Fibroblast of mammary gland (primary cell): ENCODE data around the gene KCNK4.

Source experiments
- DNase-seq: peaks from one replicate; pipeline ENCODE4 v3.0.0-alpha.2; 2010; ENCODE audit warnings: low read depth
- H3K4me3 ChIP-seq: 2 replicates; pipeline ENCODE4 v1.5.1; 2011; ENCODE audit warnings: low read depth, mild to moderate bottlenecking, low read length, moderate library complexity; ENCODE audit not compliant: control insufficient read depth
- TF ChIP-seq, protein P1 (sequence below): conservative IDR thresholded peaks from 2 replicates; pipeline ENCODE4 v1.5.1; 2011; ENCODE audit warnings: low read depth, low read length, inconsistent platforms; ENCODE audit not compliant: control insufficient read depth, insufficient read depth

KCNK4 gene

DNA sequence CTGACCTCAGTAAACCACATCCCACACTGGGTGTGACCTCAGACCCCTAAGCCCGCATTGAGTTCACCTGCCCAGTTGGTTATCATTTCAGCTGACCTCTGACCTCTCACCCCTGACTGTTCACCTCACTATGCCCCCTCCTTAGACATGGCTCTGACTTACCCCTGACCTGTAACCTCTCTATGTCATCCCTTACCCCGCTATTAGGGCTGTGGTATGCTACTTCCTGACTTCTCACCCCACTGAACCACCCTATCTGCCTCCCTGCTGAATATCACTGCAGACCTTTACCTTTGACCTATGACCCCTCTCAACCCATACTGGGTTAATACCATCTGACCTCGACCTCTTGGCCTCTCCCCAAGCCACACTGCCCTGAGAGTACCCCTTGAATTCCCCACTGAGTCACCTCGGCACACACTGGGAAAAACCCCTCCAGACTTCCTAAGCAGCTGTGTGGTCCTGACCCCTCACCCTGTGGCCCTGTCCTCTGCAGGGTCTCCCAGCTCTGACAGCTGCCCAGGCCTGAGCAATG, 31.5 kb upstream of the KCNK4 start:
- no peak for DNase-seq
- H3K4me3 ChIP-seq, result no peak overlapping the region
- TF ChIP-seq, protein P1, sequence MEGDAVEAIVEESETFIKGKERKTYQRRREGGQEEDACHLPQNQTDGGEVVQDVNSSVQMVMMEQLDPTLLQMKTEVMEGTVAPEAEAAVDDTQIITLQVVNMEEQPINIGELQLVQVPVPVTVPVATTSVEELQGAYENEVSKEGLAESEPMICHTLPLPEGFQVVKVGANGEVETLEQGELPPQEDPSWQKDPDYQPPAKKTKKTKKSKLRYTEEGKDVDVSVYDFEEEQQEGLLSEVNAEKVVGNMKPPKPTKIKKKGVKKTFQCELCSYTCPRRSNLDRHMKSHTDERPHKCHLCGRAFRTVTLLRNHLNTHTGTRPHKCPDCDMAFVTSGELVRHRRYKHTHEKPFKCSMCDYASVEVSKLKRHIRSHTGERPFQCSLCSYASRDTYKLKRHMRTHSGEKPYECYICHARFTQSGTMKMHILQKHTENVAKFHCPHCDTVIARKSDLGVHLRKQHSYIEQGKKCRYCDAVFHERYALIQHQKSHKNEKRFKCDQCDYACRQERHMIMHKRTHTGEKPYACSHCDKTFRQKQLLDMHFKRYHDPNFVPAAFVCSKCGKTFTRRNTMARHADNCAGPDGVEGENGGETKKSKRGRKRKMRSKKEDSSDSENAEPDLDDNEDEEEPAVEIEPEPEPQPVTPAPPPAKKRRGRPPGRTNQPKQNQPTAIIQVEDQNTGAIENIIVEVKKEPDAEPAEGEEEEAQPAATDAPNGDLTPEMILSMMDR, result no peak

DNA sequence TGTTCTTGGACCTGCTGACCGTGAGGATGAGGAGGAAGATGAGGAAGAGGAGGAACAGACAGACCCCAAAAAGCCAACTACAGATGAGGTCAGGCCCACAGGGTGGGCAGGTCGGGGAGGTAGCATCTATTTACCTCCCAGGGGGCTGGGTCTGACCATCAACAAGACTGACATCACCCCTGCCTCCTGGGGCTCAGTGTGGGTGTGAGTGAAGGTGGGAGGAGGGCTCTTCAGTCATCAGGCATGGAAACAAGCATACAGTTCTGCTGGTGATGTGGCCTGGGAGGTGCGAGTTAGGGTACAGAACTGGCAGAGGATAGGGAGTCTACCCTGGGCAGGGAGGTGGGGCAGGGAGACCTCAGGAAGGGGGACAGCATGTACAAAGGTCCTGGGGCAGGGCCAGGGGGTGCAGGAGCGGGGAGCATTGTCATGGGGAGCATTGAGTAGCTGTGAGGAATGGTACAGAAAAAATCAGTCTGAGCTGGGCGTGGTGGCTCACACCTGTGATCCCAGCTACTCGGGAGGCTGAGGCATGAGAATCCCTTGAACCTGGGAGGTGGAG, 30.9 kb upstream of the KCNK4 start:
- no peak for DNase-seq
- no peak overlapping the region for H3K4me3 ChIP-seq
- TF ChIP-seq, protein P1, result no peak

DNA sequence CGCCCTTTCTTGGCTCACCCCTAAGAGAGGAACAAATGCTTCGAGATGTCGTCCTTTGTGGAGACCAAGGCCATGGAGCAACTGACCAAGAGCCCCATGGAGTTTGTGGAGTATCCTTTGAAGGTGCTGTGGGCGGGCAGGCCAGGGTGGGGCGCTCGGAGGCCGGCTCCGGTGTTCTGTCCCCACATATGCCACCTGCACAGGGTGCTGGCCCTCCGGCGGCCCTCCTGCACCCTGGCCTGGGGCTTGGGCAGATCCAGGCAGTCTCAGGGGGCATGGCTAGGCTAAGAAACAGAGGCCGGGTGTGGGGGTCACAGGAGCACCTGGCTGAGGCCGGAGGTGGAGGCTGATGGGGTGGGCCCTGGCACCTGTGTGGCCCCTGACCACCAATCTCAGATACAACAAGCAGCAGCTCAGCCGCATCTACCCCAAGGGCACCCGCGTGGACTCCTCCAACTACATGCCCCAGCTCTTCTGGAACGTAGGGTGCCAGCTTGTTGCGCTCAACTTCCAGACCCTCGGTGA, 29.5 kb upstream of the KCNK4 start:
- DNase-seq, result no peak
- TF ChIP-seq, protein P1, result no peak
- H3K4me3 ChIP-seq, result no peak overlapping the region

DNA sequence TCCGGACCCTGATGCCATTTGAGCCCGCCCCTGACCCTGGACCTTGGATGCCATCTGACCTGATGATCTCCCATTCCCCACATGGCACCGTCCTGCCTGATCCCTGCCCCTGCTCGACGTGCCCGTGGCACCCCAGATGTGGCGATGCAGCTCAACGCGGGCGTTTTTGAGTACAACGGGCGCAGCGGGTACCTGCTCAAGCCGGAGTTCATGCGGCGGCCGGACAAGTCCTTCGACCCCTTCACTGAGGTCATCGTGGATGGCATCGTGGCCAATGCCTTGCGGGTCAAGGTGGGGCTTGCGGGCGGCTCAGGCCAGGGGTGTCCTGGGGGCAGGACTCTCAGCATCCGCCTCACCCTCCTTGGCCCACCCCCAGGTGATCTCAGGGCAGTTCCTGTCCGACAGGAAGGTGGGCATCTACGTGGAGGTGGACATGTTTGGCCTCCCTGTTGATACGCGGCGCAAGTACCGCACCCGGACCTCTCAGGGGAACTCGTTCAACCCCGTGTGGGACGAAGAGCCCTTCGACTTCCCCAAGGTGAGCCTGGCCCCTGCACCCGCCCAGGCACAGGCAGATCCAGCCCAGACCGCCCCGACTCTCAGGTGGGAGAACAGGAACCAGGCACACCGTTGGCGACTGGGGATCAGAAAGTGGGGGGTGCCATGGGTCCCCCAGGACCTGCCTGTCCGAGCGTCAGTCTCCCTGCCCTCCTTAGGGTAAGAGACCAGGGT, 28.7 kb upstream of the KCNK4 start:
- TF ChIP-seq, protein P1, result no peak
- DNase-seq, result no peak
- no peak overlapping the region for H3K4me3 ChIP-seq

DNA sequence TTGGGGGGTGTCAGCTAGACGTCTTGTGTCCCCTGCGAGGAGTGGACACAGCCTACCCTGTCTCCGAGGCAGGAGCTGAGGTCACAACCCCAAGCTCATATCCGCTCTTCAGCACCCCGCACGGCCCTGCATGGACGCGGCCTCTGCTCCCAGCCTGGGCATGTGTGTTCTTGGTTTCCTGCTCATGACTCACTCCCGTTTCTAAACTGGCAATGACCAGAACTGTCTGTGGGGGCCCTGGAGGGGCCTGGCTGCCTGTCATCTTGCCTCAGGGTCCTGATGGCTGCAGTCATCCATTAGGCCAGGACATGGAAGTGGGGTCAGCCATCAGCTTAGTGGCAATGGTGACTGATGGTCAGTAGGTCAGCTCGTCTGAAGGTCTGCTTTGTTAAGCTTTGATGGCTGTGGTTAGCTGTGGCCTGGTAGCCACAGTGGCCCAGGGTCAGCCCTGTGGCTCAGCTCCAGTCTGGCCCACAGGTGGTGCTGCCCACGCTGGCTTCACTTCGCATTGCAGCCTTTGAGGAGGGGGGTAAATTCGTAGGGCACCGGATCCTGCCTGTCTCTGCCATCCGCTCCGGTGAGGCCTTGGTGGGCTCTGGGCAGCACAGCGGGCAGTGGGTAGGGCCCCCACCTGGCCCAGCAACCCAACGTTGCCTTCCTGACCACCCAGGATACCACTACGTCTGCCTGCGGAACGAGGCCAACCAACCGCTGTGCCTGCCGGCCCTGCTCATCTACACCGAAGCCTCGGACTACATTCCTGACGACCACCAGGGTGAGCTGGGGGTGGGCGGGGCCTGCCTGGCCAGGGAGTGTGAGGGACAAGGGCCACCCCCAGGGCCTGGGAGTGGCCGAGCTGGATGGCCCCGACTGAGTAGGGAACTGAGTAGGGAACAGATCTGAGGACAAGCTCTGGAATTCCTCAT, 27.8 kb upstream of the KCNK4 start:
- peak; percentile 51 for DNase-seq

DNA sequence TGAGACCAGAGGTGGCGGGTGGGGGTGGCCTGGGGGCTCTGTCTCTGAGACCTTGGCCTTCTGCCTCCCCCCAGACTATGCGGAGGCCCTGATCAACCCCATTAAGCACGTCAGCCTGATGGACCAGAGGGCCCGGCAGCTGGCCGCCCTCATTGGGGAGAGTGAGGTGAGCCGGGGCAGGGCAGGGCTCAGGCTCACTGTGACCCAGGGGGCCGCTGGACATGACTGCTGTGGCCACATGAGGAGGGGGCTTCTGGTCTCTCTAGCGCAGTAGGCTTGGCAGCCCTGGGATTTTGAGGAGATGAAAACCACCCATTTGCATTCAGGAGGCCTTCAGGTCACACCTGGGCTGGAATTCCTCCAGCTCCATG, 27.2 kb upstream of the KCNK4 start:
- no peak for DNase-seq
- no peak overlapping the region for H3K4me3 ChIP-seq

More for the DNA sequence above, 27.8 kb upstream of the KCNK4 start:
- TF ChIP-seq, protein P1, result no peak
- H3K4me3 ChIP-seq, result no peak overlapping the region

More for the DNA sequence above, 27.2 kb upstream of the KCNK4 start:
- TF ChIP-seq, protein P1, result no peak
